Measurements from ENCODE around the gene MATCAP1. TPM values are rescaled to one million over a fixed set of nuclear protein-coding genes. Genes with fewer than 3 reads are reported as not detected.

The MATCAP1 gene
- total RNA-seq, 2 experiments from 2014 or later: 21.9 to 24.0 TPM

DNA sequence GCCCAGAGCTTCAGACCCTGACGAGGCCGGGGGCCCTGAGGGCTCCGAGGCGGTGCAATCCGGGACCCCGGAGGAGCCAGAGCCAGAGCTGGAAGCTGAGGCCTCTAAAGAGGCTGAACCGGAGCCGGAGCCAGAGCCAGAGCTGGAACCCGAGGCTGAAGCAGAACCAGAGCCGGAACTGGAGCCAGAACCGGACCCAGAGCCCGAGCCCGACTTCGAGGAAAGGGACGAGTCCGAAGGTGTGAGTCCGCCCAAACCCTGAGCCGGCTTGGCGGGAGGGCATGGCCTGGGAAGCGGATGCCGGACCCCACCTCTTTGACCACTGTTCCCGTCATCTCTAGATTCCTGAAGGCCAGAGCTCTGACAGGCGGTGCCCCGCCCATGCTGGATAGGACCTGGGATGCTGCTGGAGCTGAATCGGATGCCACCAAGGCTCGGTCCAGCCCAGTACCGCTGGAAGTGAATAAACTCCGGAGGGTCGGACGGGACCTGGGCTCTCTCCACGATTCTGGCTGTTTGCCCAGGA lies 9.0 kb downstream of the MATCAP1 start:
- Mint-ChIP-seq H3K27ac (no peak overlapping the region), H3K36me3 (ENCODE audit: low read depth) (no peaks in the 10 kb centered on the region), H3K4me3 (no peak overlapping the region), H3K9me3 (no peaks in the 10 kb centered on the region), H3K4me1 (ENCODE audit: low read depth) (peaks cover 26% of the 10 kb centered on the region), H3K27me3 (ENCODE audit: low read depth) (peaks cover 71% of the 10 kb centered on the region)
- intact Hi-C loops (cut with micrococcal nuclease): no loop called here
- CTCF ChIA-PET: interaction anchor here (0.6 to 2.5 kb wide), 9 partner anchors 9 to 221 kb away, joined by 3 to 15 read pairs (median 4); partner anchors contain the start of genes CES3 and FHOD1
- DNase-seq: no peak

DNA sequence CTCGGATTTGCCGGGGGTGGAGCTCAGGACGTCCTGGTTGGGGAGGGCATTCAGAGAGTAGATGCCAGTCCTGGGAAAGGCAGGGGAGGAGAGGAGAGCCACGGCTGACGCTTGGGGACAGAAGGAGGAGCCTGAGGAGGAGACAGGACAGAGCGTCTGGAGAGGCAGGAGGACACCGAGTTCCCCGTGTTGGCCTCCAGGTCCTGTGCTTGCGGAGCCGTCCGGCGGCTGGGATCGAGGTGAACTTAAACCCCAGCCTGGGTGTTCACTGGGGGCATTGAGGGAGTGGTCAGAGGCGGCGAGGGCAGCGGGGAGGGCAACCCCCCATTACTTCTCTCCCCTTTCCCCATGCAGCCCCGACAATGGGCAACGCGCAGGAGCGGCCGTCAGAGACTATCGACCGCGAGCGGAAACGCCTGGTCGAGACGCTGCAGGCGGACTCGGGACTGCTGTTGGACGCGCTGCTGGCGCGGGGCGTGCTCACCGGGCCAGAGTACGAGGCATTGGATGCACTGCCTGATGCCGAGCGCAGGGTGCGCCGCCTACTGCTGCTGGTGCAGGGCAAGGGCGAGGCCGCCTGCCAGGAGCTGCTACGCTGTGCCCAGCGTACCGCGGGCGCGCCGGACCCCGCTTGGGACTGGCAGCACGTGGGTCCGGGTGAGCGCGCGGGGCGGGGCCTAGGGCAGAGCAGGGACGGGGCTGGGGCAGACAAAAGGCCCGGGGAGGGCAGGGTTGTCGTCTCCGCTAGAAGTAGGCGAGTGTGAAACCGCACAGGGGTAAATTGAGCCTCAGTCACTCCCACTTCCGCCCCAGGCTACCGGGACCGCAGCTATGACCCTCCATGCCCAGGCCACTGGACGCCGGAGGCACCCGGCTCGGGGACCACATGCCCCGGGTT lies 9.7 kb downstream of the MATCAP1 start:
- H3K4me1 Mint-ChIP-seq (ENCODE audit: low read depth): peaks cover 28% of the 10 kb centered on the region
- peak; percentile 70 for DNase-seq
- H3K9me3 Mint-ChIP-seq: no peaks in the 10 kb centered on the region
- H3K36me3 Mint-ChIP-seq (ENCODE audit: low read depth): no peaks in the 10 kb centered on the region
- intact Hi-C loops (cut with micrococcal nuclease): no loop called here
- CTCF ChIA-PET: interaction anchor here (0.5 to 2.5 kb wide), 6 partner anchors 11 to 220 kb away, joined by 3 to 15 read pairs (median 4); no protein-coding TSS in a partner anchor
- H3K4me3 Mint-ChIP-seq: peak overlapping the region; percentile 64
- H3K27me3 Mint-ChIP-seq (ENCODE audit: low read depth): peaks cover 70% of the 10 kb centered on the region
- no peak overlapping the region for H3K27ac Mint-ChIP-seq

DNA sequence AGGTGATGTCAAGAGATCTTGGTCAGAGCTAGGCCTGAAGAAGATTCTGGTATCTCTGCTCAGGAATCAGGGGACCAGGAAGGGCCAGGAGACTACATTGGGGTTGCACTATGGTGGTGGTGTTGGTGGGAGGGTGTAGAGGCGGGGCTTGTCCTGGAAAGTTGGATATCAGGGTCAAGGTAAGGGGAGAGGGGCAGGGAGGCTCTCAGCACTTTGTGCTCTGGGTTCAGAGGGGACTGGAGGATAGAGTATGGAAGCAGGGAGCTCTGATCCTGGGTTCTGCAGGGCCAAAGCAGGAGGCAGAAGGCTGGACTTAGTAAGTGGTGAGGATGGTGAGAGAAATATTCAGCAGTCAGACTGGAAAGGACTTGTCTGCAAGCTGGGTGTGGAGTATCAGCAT lies 10.4 kb downstream of the MATCAP1 start:
- Mint-ChIP-seq H3K9me3 (no peaks in the 10 kb centered on the region), H3K4me3 (peak overlapping the region; percentile 64), H3K27me3 (ENCODE audit: low read depth) (peaks cover 71% of the 10 kb centered on the region), H3K27ac (no peak overlapping the region), H3K36me3 (ENCODE audit: low read depth) (no peaks in the 10 kb centered on the region), H3K4me1 (ENCODE audit: low read depth) (peaks cover 22% of the 10 kb centered on the region)
- no peak for DNase-seq
- CTCF ChIA-PET: interaction anchor here (1.4 kb wide), 1 partner anchor 12 kb away, joined by 4 read pairs; no protein-coding TSS in a partner anchor
- intact Hi-C loops (cut with micrococcal nuclease): no loop called here

DNA sequence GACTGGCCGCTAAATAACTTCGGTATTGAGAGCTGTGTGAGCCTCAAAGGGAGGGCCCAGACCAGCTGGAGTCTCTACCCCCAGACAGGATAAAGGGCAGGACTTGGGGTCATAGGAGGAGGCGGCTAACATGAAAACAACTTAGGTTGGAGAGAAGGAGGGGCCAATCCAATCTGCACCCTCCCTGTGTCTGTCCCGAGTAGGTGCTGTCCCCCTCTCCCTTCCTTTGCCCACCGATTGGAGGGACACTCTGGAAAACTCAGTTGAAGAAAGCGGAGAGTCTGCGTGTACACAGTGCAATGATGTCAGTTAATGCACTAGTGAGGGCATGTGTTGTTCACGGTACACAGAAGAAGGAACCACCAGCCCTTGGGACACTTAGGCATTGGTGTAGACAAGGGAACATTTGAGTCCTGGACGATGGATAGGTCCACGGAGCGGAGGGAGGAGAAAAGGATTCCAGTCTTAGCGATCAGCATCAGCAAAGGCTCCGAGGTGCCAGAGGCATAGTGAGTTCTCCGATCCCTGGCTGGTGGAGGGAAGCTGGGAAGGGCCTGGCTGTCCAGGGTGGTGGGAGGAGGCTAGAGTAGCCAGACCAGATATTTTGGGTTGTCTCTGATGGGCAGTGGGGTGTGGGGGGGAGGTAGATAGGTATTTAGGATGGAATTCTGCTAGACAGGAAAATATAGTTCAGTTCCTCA lies 12.7 kb downstream of the MATCAP1 start:
- CTCF ChIA-PET: interaction anchor here (1.0 to 3.0 kb wide), 7 partner anchors 11 to 218 kb away, joined by 3 to 16 read pairs (median 4); partner anchors contain the start of genes FBXL8 and TRADD
- Mint-ChIP-seq H3K36me3 (ENCODE audit: low read depth) (no peaks in the 10 kb centered on the region), H3K4me3 (peak overlapping the region; percentile 0)

DNA sequence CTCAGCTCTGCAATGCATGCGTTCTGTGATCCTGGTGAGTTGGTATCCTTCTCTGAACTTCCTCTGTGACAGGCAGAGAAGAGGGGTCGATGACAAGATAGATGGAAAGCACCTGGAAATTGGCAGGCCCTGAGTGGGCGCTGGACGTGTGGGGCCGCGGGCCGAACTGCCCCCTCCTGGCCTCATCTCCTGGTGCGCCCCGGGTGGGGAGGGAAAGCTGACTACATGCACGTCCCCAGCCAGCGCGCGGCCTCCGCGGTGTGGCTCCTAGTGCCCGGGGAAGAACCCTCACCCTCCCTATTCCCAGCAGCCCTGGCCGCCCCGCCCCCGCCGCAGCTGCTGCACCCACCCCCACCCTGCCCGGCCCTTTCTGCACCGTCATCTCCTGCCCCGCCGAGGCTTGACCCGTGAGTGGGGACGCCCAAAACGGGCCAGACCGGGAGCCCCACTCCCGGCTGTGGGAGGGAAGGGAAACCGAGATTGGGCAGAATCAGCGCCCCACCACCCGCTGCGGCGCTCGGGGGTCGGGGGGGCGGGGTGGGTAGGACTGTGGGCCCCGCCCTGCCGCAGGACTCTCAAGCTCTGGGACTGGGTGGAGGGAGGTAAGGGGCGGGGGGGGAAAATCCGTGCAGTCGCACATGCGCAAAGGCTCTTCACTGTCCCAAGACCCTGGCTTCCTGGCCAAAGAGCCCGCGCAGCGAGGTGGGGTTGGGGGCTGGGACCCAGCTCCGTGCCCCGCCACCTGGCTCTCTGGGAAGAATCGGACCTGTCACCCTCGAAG lies 13.4 kb downstream of the MATCAP1 start, which contains the start of gene NOL3:
TSS of gene NOL3 (plus strand) at position 371 of the 781 bp plus-strand sequence.
- peaks cover 19% of the 10 kb centered on the region for H3K4me1 Mint-ChIP-seq (ENCODE audit: low read depth)
- intact Hi-C loops (cut with micrococcal nuclease): no loop called here
- peak; percentile 70 for DNase-seq
- no peaks in the 10 kb centered on the region for H3K9me3 Mint-ChIP-seq
- no peak within 1 kb of the TSS for H3K27ac Mint-ChIP-seq
- CTCF ChIA-PET: interaction anchor here (0.6 to 3.0 kb wide), 11 partner anchors 10 to 297 kb away, joined by 3 to 16 read pairs (median 4); partner anchors contain the start of genes FBXL8 and TRADD
- no peaks in the 10 kb centered on the region for H3K36me3 Mint-ChIP-seq (ENCODE audit: low read depth)
- H3K27me3 Mint-ChIP-seq (ENCODE audit: low read depth): peaks cover 68% of the 10 kb centered on the region
- peak within 1 kb of the TSS; percentile 71 for H3K4me3 Mint-ChIP-seq

More for the DNA sequence above, 12.7 kb downstream of the MATCAP1 start:
- no peak for DNase-seq
- intact Hi-C loops (cut with micrococcal nuclease): no loop called here
- peaks cover 18% of the 10 kb centered on the region for H3K4me1 Mint-ChIP-seq (ENCODE audit: low read depth)
- no peak overlapping the region for H3K27ac Mint-ChIP-seq
- peaks cover 71% of the 10 kb centered on the region for H3K27me3 Mint-ChIP-seq (ENCODE audit: low read depth)
- no peaks in the 10 kb centered on the region for H3K9me3 Mint-ChIP-seq

DNA sequence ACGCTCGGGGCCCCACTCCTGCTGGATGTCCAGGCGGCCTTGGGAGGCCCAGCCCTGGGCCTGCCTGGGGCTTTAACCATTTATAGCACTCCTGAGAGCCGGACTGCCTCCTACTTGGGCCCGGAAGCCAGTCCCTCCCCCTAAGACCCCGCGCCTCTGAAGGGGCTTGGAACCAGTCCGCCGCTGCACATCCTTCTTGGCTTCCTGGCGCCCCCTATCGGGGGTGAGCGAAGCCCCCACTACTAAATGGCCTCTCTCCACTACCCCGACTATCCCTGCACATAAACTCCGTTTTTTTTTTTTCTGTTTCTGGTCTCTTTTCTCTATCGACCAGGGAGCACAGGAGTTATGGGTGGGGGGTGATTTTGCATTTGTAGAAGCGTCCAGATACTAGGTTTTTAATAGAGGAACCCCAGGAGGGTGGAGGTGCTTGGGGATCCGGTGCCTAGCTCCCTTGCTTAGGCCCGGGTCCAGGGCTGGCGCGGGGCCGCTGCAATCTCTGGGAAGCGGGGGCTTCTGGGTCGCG lies 14.1 kb downstream of the MATCAP1 start:
- Mint-ChIP-seq H3K9me3 (no peaks in the 10 kb centered on the region), H3K4me1 (ENCODE audit: low read depth) (peaks cover 24% of the 10 kb centered on the region), H3K36me3 (ENCODE audit: low read depth) (no peaks in the 10 kb centered on the region), H3K27ac (no peak overlapping the region), H3K4me3 (peak overlapping the region; percentile 71), H3K27me3 (ENCODE audit: low read depth) (peaks cover 68% of the 10 kb centered on the region)
- intact Hi-C loops (cut with micrococcal nuclease): no loop called here
- CTCF ChIA-PET: interaction anchor here (0.6 to 3.0 kb wide), 11 partner anchors 10 to 296 kb away, joined by 3 to 16 read pairs (median 4); partner anchors contain the start of genes FBXL8 and TRADD
- no peak for DNase-seq

DNA sequence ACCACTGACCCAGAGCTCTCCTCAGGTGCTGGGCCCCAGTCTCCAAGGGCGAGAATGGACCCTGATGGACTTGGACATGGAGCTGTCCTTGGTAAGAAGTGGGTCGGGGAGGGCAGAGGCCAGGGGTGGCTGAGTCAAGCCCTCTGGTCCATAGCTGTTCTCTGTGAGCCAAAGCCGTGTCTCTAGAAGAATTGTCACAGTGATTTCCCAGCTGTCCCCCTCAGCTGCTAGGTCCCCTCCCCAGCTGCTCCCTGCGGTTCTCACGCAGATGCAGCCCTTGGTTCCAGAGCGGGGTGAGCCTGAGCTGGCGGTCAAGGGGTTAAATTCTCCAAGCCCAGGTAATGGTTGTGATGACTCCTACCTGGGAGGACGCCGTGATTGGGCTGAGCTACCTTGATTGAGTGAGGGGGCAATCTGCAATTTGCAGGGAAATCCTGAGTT lies 14.7 kb downstream of the MATCAP1 start:
- Mint-ChIP-seq H3K27me3 (ENCODE audit: low read depth) (peaks cover 71% of the 10 kb centered on the region), H3K4me3 (no peak overlapping the region), H3K27ac (no peak overlapping the region), H3K36me3 (ENCODE audit: low read depth) (no peaks in the 10 kb centered on the region), H3K4me1 (ENCODE audit: low read depth) (peaks cover 27% of the 10 kb centered on the region), H3K9me3 (no peaks in the 10 kb centered on the region)
- CTCF ChIA-PET: interaction anchor here (0.6 to 3.0 kb wide), 5 partner anchors 9 to 151 kb away, joined by 3 to 16 read pairs (median 5); partner anchors contain the start of genes FBXL8 and TRADD
- intact Hi-C loops (cut with micrococcal nuclease): no loop called here
- no peak for DNase-seq

DNA sequence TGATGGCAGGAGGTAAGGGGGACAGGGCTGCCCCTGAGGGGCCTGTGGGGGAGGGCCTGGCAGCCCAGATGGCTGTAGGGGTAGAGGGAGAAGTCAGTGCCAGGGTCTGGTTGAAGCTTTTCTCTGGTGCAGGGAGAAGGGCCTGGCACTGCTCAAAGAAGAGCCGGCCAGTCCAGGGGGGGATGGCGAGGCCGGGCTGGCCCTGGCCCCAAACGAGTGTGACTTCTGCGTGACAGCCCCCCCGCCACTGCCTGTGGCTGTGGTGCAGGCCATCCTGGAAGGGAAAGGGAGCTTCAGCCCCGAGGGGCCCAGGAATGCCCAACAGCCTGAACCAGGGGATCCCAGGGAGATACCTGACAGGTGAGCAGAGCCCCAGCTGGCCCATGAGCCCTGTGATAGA lies 16.2 kb downstream of the MATCAP1 start:
- H3K9me3 Mint-ChIP-seq: no peaks in the 10 kb centered on the region
- peaks cover 23% of the 10 kb centered on the region for H3K4me1 Mint-ChIP-seq (ENCODE audit: low read depth)
- intact Hi-C loops (cut with micrococcal nuclease): no loop called here
- DNase-seq: no peak
- H3K36me3 Mint-ChIP-seq (ENCODE audit: low read depth): no peaks in the 10 kb centered on the region
- H3K4me3 Mint-ChIP-seq: no peak overlapping the region
- no peak overlapping the region for H3K27ac Mint-ChIP-seq
- H3K27me3 Mint-ChIP-seq (ENCODE audit: low read depth): peaks cover 65% of the 10 kb centered on the region
- CTCF ChIA-PET: interaction anchor here (1.1 to 2.8 kb wide), 2 partner anchors 12 kb away, joined by 3 to 10 read pairs; no protein-coding TSS in a partner anchor

DNA sequence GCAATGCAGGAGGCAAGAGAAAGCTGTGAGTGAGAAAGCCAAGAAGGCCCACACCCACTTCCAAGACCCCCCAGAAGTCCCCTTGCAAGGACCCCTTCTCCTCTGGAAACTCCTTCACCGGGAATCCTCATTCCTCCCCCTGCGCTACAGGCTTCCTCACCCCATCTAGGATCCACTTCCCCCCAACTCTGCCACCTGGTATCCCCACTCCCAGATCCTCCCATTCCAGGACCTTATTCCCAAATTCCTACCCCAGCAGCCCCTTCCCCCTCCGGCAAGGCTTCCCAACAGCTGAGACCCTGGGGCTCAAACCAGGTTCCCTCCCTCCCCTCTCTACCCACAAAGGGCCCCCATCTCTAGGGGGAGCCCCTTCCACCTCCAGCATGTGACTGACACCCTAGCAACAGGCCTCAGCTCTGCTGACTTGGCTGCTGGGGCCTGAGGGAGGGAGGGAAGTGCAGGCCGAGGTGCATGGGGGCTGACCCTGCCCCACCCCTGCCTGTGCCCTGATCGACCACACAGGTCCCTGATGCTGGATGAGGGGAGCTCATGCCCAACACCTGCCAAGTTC lies 17.1 kb downstream of the MATCAP1 start:
- no peaks in the 10 kb centered on the region for H3K9me3 Mint-ChIP-seq
- H3K4me1 Mint-ChIP-seq (ENCODE audit: low read depth): peaks cover 29% of the 10 kb centered on the region
- no peak overlapping the region for H3K4me3 Mint-ChIP-seq
- H3K27ac Mint-ChIP-seq: no peak overlapping the region
- H3K36me3 Mint-ChIP-seq (ENCODE audit: low read depth): peaks cover 1% of the 10 kb centered on the region
- CTCF ChIA-PET: no interaction called here
- DNase-seq: no peak
- intact Hi-C loops (cut with micrococcal nuclease): no loop called here
- peaks cover 70% of the 10 kb centered on the region for H3K27me3 Mint-ChIP-seq (ENCODE audit: low read depth)

DNA sequence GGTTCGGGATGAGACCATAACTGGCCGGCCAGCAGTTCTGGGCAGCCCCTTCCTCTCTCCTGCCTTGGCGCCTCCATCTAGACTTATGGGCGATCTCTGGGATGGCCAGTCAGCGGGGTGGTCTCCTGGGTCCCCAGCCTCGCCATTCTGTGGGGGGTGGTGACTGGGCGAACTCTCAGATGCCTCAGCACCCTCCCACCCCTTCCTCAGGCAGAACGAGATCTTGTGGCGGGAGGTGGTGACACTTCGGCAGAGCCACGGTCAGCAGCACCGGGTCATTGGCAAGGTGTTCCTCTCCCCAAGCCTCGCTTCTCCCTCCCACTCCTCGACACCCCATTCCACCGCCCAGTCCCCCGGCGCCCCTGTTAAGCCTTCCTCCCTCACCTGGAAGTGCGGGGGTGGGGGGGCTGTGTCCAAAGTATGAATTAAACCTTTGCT lies 17.6 kb downstream of the MATCAP1 start:
- no peak overlapping the region for H3K27ac Mint-ChIP-seq
- DNase-seq: no peak
- H3K4me3 Mint-ChIP-seq: no peak overlapping the region
- CTCF ChIA-PET: interaction anchor here (1.2 to 1.5 kb wide), 2 partner anchors 9 to 11 kb away, joined by 3 to 4 read pairs; no protein-coding TSS in a partner anchor
- intact Hi-C loops (cut with micrococcal nuclease): no loop called here
- H3K36me3 Mint-ChIP-seq (ENCODE audit: low read depth): peaks cover 1% of the 10 kb centered on the region
- H3K27me3 Mint-ChIP-seq (ENCODE audit: low read depth): peaks cover 65% of the 10 kb centered on the region
- H3K9me3 Mint-ChIP-seq: no peaks in the 10 kb centered on the region
- H3K4me1 Mint-ChIP-seq (ENCODE audit: low read depth): peaks cover 32% of the 10 kb centered on the region
